Measurements from ENCODE around the gene XCL2. TPM values are rescaled to one million over a fixed set of nuclear protein-coding genes. Genes with fewer than 3 reads are reported as not detected.

Gene XCL2, protein sequence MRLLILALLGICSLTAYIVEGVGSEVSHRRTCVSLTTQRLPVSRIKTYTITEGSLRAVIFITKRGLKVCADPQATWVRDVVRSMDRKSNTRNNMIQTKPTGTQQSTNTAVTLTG
- not detected in 5 replicates for total RNA-seq (2022; extraction: Qiagen RNA extraction)

DNA sequence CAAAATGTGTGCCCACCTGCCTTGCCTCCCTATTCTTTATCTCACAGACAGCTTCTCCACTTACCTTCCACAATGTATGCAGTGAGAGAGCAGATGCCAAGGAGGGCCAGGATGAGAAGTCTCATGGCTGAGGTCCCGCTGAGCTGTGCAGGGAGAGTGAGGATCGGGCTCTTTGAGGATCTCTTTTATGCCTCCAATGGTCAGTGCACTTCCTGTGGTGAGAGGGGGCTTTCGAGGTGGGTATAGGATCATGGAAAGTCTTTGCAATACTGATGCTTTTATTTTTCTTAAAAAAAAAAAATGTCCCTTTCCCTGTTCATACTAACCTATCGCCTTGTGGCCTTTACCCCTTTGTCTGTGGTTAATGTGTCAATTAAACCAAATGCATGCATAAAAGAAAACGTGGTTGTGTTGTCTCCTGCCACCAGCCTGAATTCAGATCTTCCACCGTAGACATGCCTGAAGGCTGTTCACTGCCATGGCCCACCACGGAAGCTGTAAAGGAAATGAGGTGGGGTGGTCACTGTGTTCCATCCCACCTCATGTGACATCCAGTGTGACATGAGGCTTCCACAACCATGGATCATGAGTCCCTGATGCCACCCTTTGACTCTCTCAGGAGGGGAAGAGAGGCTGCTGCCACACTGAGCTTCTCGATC is at the start of gene XCL2:
TSS of gene XCL2 (minus strand) at position 158 of the 659 bp plus-strand sequence. CDS start at position 125, 33 bp downstream.

DNA sequence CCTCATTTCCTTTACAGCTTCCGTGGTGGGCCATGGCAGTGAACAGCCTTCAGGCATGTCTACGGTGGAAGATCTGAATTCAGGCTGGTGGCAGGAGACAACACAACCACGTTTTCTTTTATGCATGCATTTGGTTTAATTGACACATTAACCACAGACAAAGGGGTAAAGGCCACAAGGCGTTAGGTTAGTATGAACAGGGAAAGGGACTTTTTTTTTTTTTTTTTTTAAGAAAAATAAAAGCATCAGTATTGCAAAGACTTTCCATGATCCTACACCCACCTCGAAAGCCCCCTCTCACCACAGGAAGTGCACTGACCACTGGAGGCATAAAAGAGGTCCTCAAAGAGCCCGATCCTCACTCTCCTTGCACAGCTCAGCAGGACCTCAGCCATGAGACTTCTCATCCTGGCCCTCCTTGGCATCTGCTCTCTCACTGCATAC is 32.5 kb upstream of the XCL2 start, which contains the start of gene XCL1:
TSS of gene XCL1 (plus strand) at position 361 of the 444 bp plus-strand sequence. CDS start at position 394, 33 bp downstream.

Other genes starting within 250 kb of the XCL2 start
- gene XCL1, start 32.6 kb upstream of the XCL2 start, total RNA-seq (2022; extraction: Qiagen RNA extraction): not detected in 5 replicates
- gene DPT, start 185.2 kb upstream of the XCL2 start, total RNA-seq (2022; extraction: Qiagen RNA extraction): not detected in 5 replicates

Data from A549 treated with Mapracorat at 1 μM for 4 hours (cell line).